Epithelial cell of esophagus (primary cell): ENCODE measurements around the gene FAM171A2.

Experiments used
- DNase-seq: peaks from one replicate; pipeline ENCODE4 v3.0.0; 2010; ENCODE audit warnings: low read depth
- H3K4me3 ChIP-seq: 2 replicates; pipeline ENCODE4 v1.5.1; 2011; ENCODE audit warnings: mild to moderate bottlenecking, low read length, control low read depth
- CTCF ChIP-seq: IDR thresholded peaks from 2 replicates; pipeline ENCODE4 v1.5.1; 2011; ENCODE audit warnings: low read depth, mild to moderate bottlenecking, low read length, control low read depth, inconsistent platforms; ENCODE audit not compliant: insufficient read depth; ENCODE audit errors: missing control alignments

The FAM171A2 gene

GRCh38 chr17:44359006-44359405 lies 4.6 kb downstream of the FAM171A2 start:
- no peak for TF ChIP-seq CTCF
- H3K4me3 ChIP-seq = no peak overlapping the region
- no peak for DNase-seq

GRCh38 chr17:44358066-44358465 lies 5.6 kb downstream of the FAM171A2 start:
- no peak for DNase-seq
- no peak for TF ChIP-seq CTCF
- no peak overlapping the region for H3K4me3 ChIP-seq

GRCh38 chr17:44356241-44356640 lies 7.4 kb downstream of the FAM171A2 start:
- no peak overlapping the region for H3K4me3 ChIP-seq
- no peak for DNase-seq
- TF ChIP-seq CTCF = no peak

GRCh38 chr17:44355642-44356099 lies 8.0 kb downstream of the FAM171A2 start:
- H3K4me3 ChIP-seq = no peak overlapping the region
- no peak for DNase-seq
- no peak for TF ChIP-seq CTCF

- DNase-seq = no peak
- TF ChIP-seq CTCF = no peak
- H3K4me3 ChIP-seq = no peak overlapping the region
Measured at GRCh38 chr17:44354582-44355561, 8.8 kb downstream of the FAM171A2 start.

GRCh38 chr17:44353672-44354331 lies 9.9 kb downstream of the FAM171A2 start:
- H3K4me3 ChIP-seq = peak overlapping the region; percentile 8
- no peak for DNase-seq
- no peak for TF ChIP-seq CTCF
